ENCODE measurements around the gene TEX52.
"Not testable (repeated sequence)": the region's sequence is repeated elsewhere in the genome, so short reads cannot be mapped to it uniquely, and the experiment has no call there.

The TEX52 gene

GRCh38 chr12:2868986-2869632 is 12.3 kb upstream of the TEX52 start:
- DNase-seq (ENCODE audit: low read depth in 4 of 4, low spot score in 1 of 4): not testable (repeated sequence)

GRCh38 chr12:2864198-2864597 is 7.4 kb upstream of the TEX52 start:
- no peak for DNase-seq (ENCODE audit: low read depth in 4 of 4, low spot score in 1 of 4)

- not testable (repeated sequence) for DNase-seq (ENCODE audit: low read depth in 4 of 4, low spot score in 1 of 4)
Observed at GRCh38 chr12:2863402-2863801, 6.6 kb upstream of the TEX52 start.

- DNase-seq (ENCODE audit: low read depth in 4 of 4, low spot score in 1 of 4): no peak
Observed at GRCh38 chr12:2862876-2863275, 6.0 kb upstream of the TEX52 start.

GRCh38 chr12:2860170-2860569 is 3.3 kb upstream of the TEX52 start:
- DNase-seq (ENCODE audit: low read depth in 4 of 4, low spot score in 1 of 4): no peak

GRCh38 chr12:2858944-2859421 is 2.1 kb upstream of the TEX52 start:
- no peak for DNase-seq (ENCODE audit: low read depth in 4 of 4, low spot score in 1 of 4)

- no peak for DNase-seq (ENCODE audit: low read depth in 4 of 4, low spot score in 1 of 4)
Observed at GRCh38 chr12:2858334-2858733, 1.5 kb upstream of the TEX52 start.

- DNase-seq (ENCODE audit: low read depth in 4 of 4, low spot score in 1 of 4): no peak
Observed at GRCh38 chr12:2857576-2857975, 737 bp upstream of the TEX52 start.

- DNase-seq (ENCODE audit: low read depth in 4 of 4, low spot score in 1 of 4): no peak
Observed at GRCh38 chr12:2856051-2856450, 788 bp downstream of the TEX52 start.

GRCh38 chr12:2855546-2855945 is 1.3 kb downstream of the TEX52 start:
- DNase-seq (ENCODE audit: low read depth in 4 of 4, low spot score in 1 of 4): no peak

GRCh38 chr12:2854669-2855453 is 2.0 kb downstream of the TEX52 start:
- DNase-seq (ENCODE audit: low read depth in 4 of 4, low spot score in 1 of 4): no peak

GRCh38 chr12:2853626-2854025 is 3.2 kb downstream of the TEX52 start:
- peak in 3 of 4 experiments; percentile 25 to 41 (median 27) for DNase-seq (ENCODE audit: low read depth in 4 of 4, low spot score in 1 of 4)

- no peak for DNase-seq (ENCODE audit: low read depth in 4 of 4, low spot score in 1 of 4)
Observed at GRCh38 chr12:2851931-2852330, 4.9 kb downstream of the TEX52 start.

- DNase-seq (ENCODE audit: low read depth in 4 of 4, low spot score in 1 of 4): no peak
Observed at GRCh38 chr12:2845280-2845679, 11.6 kb downstream of the TEX52 start.

GRCh38 chr12:2844786-2845185 is 12.1 kb downstream of the TEX52 start:
- no peak for DNase-seq (ENCODE audit: low read depth in 4 of 4, low spot score in 1 of 4)

GRCh38 chr12:2842948-2843347 is 13.9 kb downstream of the TEX52 start:
- DNase-seq (ENCODE audit: low read depth in 4 of 4, low spot score in 1 of 4): no peak

GRCh38 chr12:2841056-2841650 is 15.7 kb downstream of the TEX52 start:
- DNase-seq (ENCODE audit: low read depth in 4 of 4, low spot score in 1 of 4): no peak

GRCh38 chr12:2836574-2836973 is 20.3 kb downstream of the TEX52 start:
- DNase-seq (ENCODE audit: low read depth in 4 of 4, low spot score in 1 of 4): no peak

GRCh38 chr12:2835691-2836403 is 21.0 kb downstream of the TEX52 start:
- DNase-seq (ENCODE audit: low read depth in 4 of 4, low spot score in 1 of 4): no peak

- DNase-seq (ENCODE audit: low read depth in 4 of 4, low spot score in 1 of 4): no peak
Observed at GRCh38 chr12:2834581-2835491, 22.0 kb downstream of the TEX52 start, which contains the start of gene NRIP2. Gene NRIP2 (minus strand): TSS chr12:2835035. CDS start chr12:2834983, 52 bp downstream.
